ENCODE results near the gene OPCML. TPM values are rescaled to one million over a fixed set of nuclear protein-coding genes. Genes with fewer than 3 reads are reported as not detected.

The OPCML gene
- total RNA-seq, 4 donors from 2014 or later = 0.16 TPM; not detected in 3

- WGBS, 2 donors = 70 to 82% methylated on average over 1 of the region's 1 CpG
- no peak overlapping the region for H3K4me3 ChIP-seq (ENCODE audit: low read depth, poor library complexity, severe bottlenecking)
- no peak for DNase-seq (ENCODE audit: low spot score in 2 of 2)
- intact Hi-C loops (cut with DNase I; ENCODE audit: low total_unique reads) = no loop called here
- TF ChIP-seq POLR2A (IDR thresholded peaks at IDR 0.05) (no peak), CTCF (IDR thresholded peaks at IDR 0.05) (no peak)
Measured at GRCh38 chr11:133441964-133442660, 90.2 kb downstream of the OPCML start.

- TF ChIP-seq POLR2A (IDR thresholded peaks at IDR 0.05) (no peak), CTCF (IDR thresholded peaks at IDR 0.05) (no peak)
- intact Hi-C loops (cut with DNase I; ENCODE audit: low total_unique reads) = no loop called here
Measured at GRCh38 chr11:133425992-133426391, 106.3 kb downstream of the OPCML start.

GRCh38 chr11:133425245-133425644, 107.1 kb downstream of the OPCML start:
- DNase-seq (ENCODE audit: low spot score in 2 of 2) = no peak
- intact Hi-C loops (cut with DNase I; ENCODE audit: low total_unique reads) = no loop called here
- H3K4me3 ChIP-seq (ENCODE audit: low read depth, poor library complexity, severe bottlenecking) = no peak overlapping the region
- WGBS, 2 donors = 88 to 89% methylated on average over 1 of the region's 1 CpG
- TF ChIP-seq CTCF (IDR thresholded peaks at IDR 0.05) = no peak
- no peak for TF ChIP-seq POLR2A (IDR thresholded peaks at IDR 0.05)

More at GRCh38 chr11:133425992-133426391, 106.3 kb downstream of the OPCML start:
- no peak overlapping the region for H3K4me3 ChIP-seq (ENCODE audit: low read depth, poor library complexity, severe bottlenecking)
- no peak for DNase-seq (ENCODE audit: low spot score in 2 of 2)

GRCh38 chr11:133418218-133418617, 114.1 kb downstream of the OPCML start:
- TF ChIP-seq POLR2A (IDR thresholded peaks at IDR 0.05) (no peak), CTCF (IDR thresholded peaks at IDR 0.05) (no peak)
- intact Hi-C loops (cut with DNase I; ENCODE audit: low total_unique reads) = no loop called here
- DNase-seq (ENCODE audit: low spot score in 2 of 2) = no peak
- no peak overlapping the region for H3K4me3 ChIP-seq (ENCODE audit: low read depth, poor library complexity, severe bottlenecking)

GRCh38 chr11:133414506-133414905, 117.8 kb downstream of the OPCML start:
- no peak for TF ChIP-seq POLR2A (IDR thresholded peaks at IDR 0.05)
- H3K4me3 ChIP-seq (ENCODE audit: low read depth, poor library complexity, severe bottlenecking) = no peak overlapping the region
- WGBS, 2 donors = 72% methylated on average over 6 of the region's 6 CpGs
- intact Hi-C loops (cut with DNase I; ENCODE audit: low total_unique reads) = no loop called here
- DNase-seq (ENCODE audit: low spot score in 2 of 2) = no peak

- no peak for TF ChIP-seq CTCF (IDR thresholded peaks at IDR 0.05)
- TF ChIP-seq POLR2A (IDR thresholded peaks at IDR 0.05) = no peak
Measured at GRCh38 chr11:133413703-133414102, 118.6 kb downstream of the OPCML start.

More at GRCh38 chr11:133413703-133414102, 118.6 kb downstream of the OPCML start:
- DNase-seq (ENCODE audit: low spot score in 2 of 2) = no peak
- no peak overlapping the region for H3K4me3 ChIP-seq (ENCODE audit: low read depth, poor library complexity, severe bottlenecking)
- 62 to 66% methylated on average over 3 of the region's 3 CpGs for WGBS, 2 donors
- intact Hi-C loops (cut with DNase I; ENCODE audit: low total_unique reads) = no loop called here

Data from lower leg skin (tissue), 4 donors.